ENCODE results near the gene KRTAP10-4. TPM values are rescaled to one million over a fixed set of nuclear protein-coding genes. Genes with fewer than 3 reads are reported as not detected.
"Not testable (repeated sequence)": the region's sequence is repeated elsewhere in the genome, so short reads cannot be mapped to it uniquely, and the experiment has no call there.

Gene KRTAP10-4
- total and polyA plus RNA-seq, 2 experiments from 2014 or later = not detected

- TF ChIP-seq REST (IDR thresholded peaks at IDR 0.05; ENCODE audit: unreplicated experiment) (no peak), JUNB (IDR thresholded peaks at IDR 0.05; ENCODE audit: unreplicated experiment) (no peak), STAT1 (IDR thresholded peaks at IDR 0.05; ENCODE audit: unreplicated experiment) (no peak)
- peaks cover 11% of the 10 kb centered on the region for H3K27me3 Mint-ChIP-seq (ENCODE audit: insufficient read depth, low read depth, poor library complexity)
- no peak overlapping the region for H3K27ac Mint-ChIP-seq
These were observed 6.3 kb downstream of the KRTAP10-4 start for GRCh38 chr21:44579833-44580144.

GRCh38 chr21:44580231-44580821 lies 6.8 kb downstream of the KRTAP10-4 start, which contains the start of gene KRTAP10-5:
TSS of gene KRTAP10-5 (minus strand) at chr21:44580604. CDS start at chr21:44580578, 26 bp downstream.
- H2AFZ ChIP-seq; H3K79me2 ChIP-seq (replicated peaks; ENCODE audit: insufficient read depth); H3F3A ChIP-seq (replicated peaks; ENCODE audit: low read depth); H3K27ac Mint-ChIP-seq; DNase-seq (ENCODE audit: low spot score); H3K4me2 ChIP-seq; H4K20me1 ChIP-seq (replicated peaks; ENCODE audit: insufficient read depth); H3K27me3 ChIP-seq (ENCODE audit: insufficient read depth); H3K27ac ChIP-seq (ENCODE audit: low read depth); H3K4me1 ChIP-seq (ENCODE audit: insufficient read depth); H3K9me2 ChIP-seq (ENCODE audit: insufficient read depth); H3K4me3 ChIP-seq; H3K4me3 Mint-ChIP-seq; H3K36me3 ChIP-seq (ENCODE audit: insufficient read depth); H3K4me1 Mint-ChIP-seq; H3K36me3 Mint-ChIP-seq (ENCODE audit: low read depth): not testable (repeated sequence)
- peak; percentile 40; the same call in 2 of the 3 replicates for ATAC-seq
- Mint-ChIP-seq H3K27me3 (ENCODE audit: insufficient read depth, low read depth, poor library complexity) (peaks cover 11% of the 10 kb centered on the region), H3K9me3 (peaks cover 30% of the 10 kb centered on the region)
- TF ChIP-seq CTCF (conservative IDR thresholded peaks at IDR 0.05; ENCODE audit: low read depth in 2 of 2) = 0 out of 4 replicates have a peak, but pooled peaks of 1 of the 2 experiments have one; percentile 12

More at GRCh38 chr21:44579833-44580144, 6.3 kb downstream of the KRTAP10-4 start:
- H3K4me1 ChIP-seq (ENCODE audit: insufficient read depth) = no peaks in the 10 kb centered on the region
- peaks cover 8% of the 10 kb centered on the region for H3K4me1 Mint-ChIP-seq
- peaks cover 3% of the 10 kb centered on the region; the same call in 2 of the 3 replicates for H3K36me3 Mint-ChIP-seq (ENCODE audit: low read depth)
- no peak overlapping the region for H3K4me3 ChIP-seq
- H3K79me2 ChIP-seq (replicated peaks; ENCODE audit: insufficient read depth) = no peaks in the 10 kb centered on the region
- H4K20me1 ChIP-seq (replicated peaks; ENCODE audit: insufficient read depth) = no peaks in the 10 kb centered on the region
- no peak overlapping the region for H3K4me3 Mint-ChIP-seq
- DNase-seq (ENCODE audit: low spot score) = no peak
- H3F3A ChIP-seq (replicated peaks; ENCODE audit: low read depth) = no peaks in the 10 kb centered on the region
- no peak overlapping the region for H2AFZ ChIP-seq
- H3K36me3 ChIP-seq (ENCODE audit: insufficient read depth) = no peaks in the 10 kb centered on the region
- H3K9me3 Mint-ChIP-seq = peaks cover 30% of the 10 kb centered on the region
- no peak overlapping the region for H3K27ac ChIP-seq (ENCODE audit: low read depth)
- no peak for ATAC-seq
- H3K9me2 ChIP-seq (ENCODE audit: insufficient read depth) = no peaks in the 10 kb centered on the region
- H3K4me2 ChIP-seq = no peak overlapping the region
- no peaks in the 10 kb centered on the region for H3K27me3 ChIP-seq (ENCODE audit: insufficient read depth)

Measured in GM23338 (cell line).